HEK293 (cell line): Measurements from ENCODE around the gene CD46.

Experiments used
- CTCF ChIA-PET: fragments of 350-600 bp; formaldehyde crosslinking; extraction: SDS; loops from one replicate; lab custom pipeline; 2021; ENCODE audit warnings: antibody characterized with exemption; lab: Yijun Ruan, JAX
- POLR2A ChIA-PET: fragments of 300-600 bp; formaldehyde crosslinking; extraction: SDS; loops from one replicate; lab custom pipeline; 2020; ENCODE audit warnings: antibody characterized with exemption, inconsistent platforms; lab: Yijun Ruan, JAX
- H3K27ac ChIP-seq: fragments of 200-500 bp; sonication (Bioruptor generic); 2 replicates; pipeline ENCODE4 v1.5.1; 2014; ENCODE audit warnings: low read depth, low read length, control low read depth, inconsistent platforms; ENCODE audit errors: extremely low read depth
- H3K36me3 ChIP-seq, 2 experiments: fragments of 200-500 bp in 1 of 2; sonication (Bioruptor generic) in 1 of 2; 1 replicate in 1 of 2; 2 replicates in 1 of 2; pipeline ENCODE4 v1.5.1; 2014 to 2017; ENCODE audit warnings: inconsistent platforms in 2 of 2, low read length in 2 of 2; ENCODE audit not compliant: control insufficient read depth in 2 of 2, insufficient read depth in 1 of 2
- H3K4me1 ChIP-seq: fragments of 200-500 bp; sonication (Bioruptor generic); 2 replicates; pipeline ENCODE4 v1.5.1; 2014; ENCODE audit warnings: mild to moderate bottlenecking, low read length, inconsistent platforms; ENCODE audit not compliant: control insufficient read depth, insufficient read depth
- H3K4me3 ChIP-seq: 2 replicates; pipeline ENCODE4 v1.5.1; 2011; ENCODE audit warnings: low read depth, mild to moderate bottlenecking, control low read depth, low read length, moderate library complexity
- H3K9me3 ChIP-seq: fragments of 200-500 bp; sonication (Bioruptor generic); 2 replicates; pipeline ENCODE4 v1.5.1; 2014; ENCODE audit warnings: low read depth, low read length, inconsistent platforms; ENCODE audit not compliant: control insufficient read depth, insufficient read depth
- PRDM1 ChIP-seq: fragments of 450-650 bp; formaldehyde crosslinking; IDR thresholded peaks from 2 replicates; pipeline ENCODE4; 2016; ENCODE audit warnings: missing biosample characterization, missing genetic modification characterization
- SP2 ChIP-seq: fragments of 450-650 bp; formaldehyde crosslinking; IDR thresholded peaks from 2 replicates; pipeline ENCODE4 v1.5.1; 2016; ENCODE audit warnings: missing biosample characterization, missing genetic modification characterization
- TCF7L2 ChIP-seq: IDR thresholded peaks from 2 replicates; pipeline ENCODE4 v1.6.1; 2011; ENCODE audit warnings: low read depth, mild to moderate bottlenecking, inconsistent platforms, low read length, moderate library complexity, borderline replicate concordance
- WT1 ChIP-seq: fragments of 450-650 bp; formaldehyde crosslinking; IDR thresholded peaks from 2 replicates; pipeline ENCODE4 v1.5.1; 2016; ENCODE audit warnings: missing biosample characterization, missing genetic modification characterization
- ZBTB1 ChIP-seq: fragments of 450-650 bp; formaldehyde crosslinking; IDR thresholded peaks from 2 replicates; pipeline ENCODE4 v1.5.1; 2016; ENCODE audit warnings: missing biosample characterization, missing genetic modification characterization
- ZNF138 ChIP-seq: fragments of 450-650 bp; formaldehyde crosslinking; IDR thresholded peaks from 2 replicates; pipeline ENCODE4 v1.5.1; 2016; ENCODE audit warnings: missing biosample characterization, missing genetic modification characterization, borderline replicate concordance
- ZNF16 ChIP-seq: fragments of 450-650 bp; formaldehyde crosslinking; IDR thresholded peaks from 2 replicates; pipeline ENCODE4 v1.5.1; 2016; ENCODE audit warnings: low read depth, missing biosample characterization, missing genetic modification characterization
- ZNF175 ChIP-seq: fragments of 450-650 bp; formaldehyde crosslinking; IDR thresholded peaks from 2 replicates; pipeline ENCODE4 v1.5.1; 2016; ENCODE audit warnings: missing biosample characterization, missing genetic modification characterization
- ZNF184 ChIP-seq: fragments of 450-650 bp; IDR thresholded peaks from 2 replicates; pipeline ENCODE4 v1.5.1; 2018; ENCODE audit warnings: missing biosample characterization, mild to moderate bottlenecking, missing genetic modification characterization
- ZNF19 ChIP-seq: fragments of 450-650 bp; formaldehyde crosslinking; IDR thresholded peaks from 2 replicates; pipeline ENCODE4; 2016; ENCODE audit warnings: missing biosample characterization, missing genetic modification characterization, low read depth
- ZNF202 ChIP-seq: fragments of 450-650 bp; formaldehyde crosslinking; IDR thresholded peaks from 2 replicates; pipeline ENCODE4 v1.5.1; 2016; ENCODE audit warnings: missing biosample characterization, missing genetic modification characterization, borderline replicate concordance
- ZNF416 ChIP-seq: fragments of 450-650 bp; formaldehyde crosslinking; IDR thresholded peaks from 2 replicates; pipeline ENCODE4 v1.5.1; 2016; ENCODE audit warnings: missing biosample characterization, missing genetic modification characterization
- ZNF521 ChIP-seq: fragments of 450-650 bp; formaldehyde crosslinking; IDR thresholded peaks from 2 replicates; pipeline ENCODE4 v1.5.1; 2017; ENCODE audit warnings: missing biosample characterization, mild to moderate bottlenecking, missing genetic modification characterization
- ZNF530 ChIP-seq: fragments of 450-650 bp; formaldehyde crosslinking; IDR thresholded peaks from 2 replicates; pipeline ENCODE4 v1.5.1; 2016; ENCODE audit warnings: low read depth, missing biosample characterization, missing genetic modification characterization
- ZNF561 ChIP-seq: fragments of 450-650 bp; IDR thresholded peaks from 2 replicates; pipeline ENCODE4 v1.5.1; 2018; ENCODE audit warnings: missing biosample characterization, missing genetic modification characterization, borderline replicate concordance
- ZNF585B ChIP-seq: fragments of 450-650 bp; formaldehyde crosslinking; IDR thresholded peaks from 2 replicates; pipeline ENCODE4 v1.5.1; 2016; ENCODE audit warnings: missing biosample characterization, missing genetic modification characterization
- ZNF623 ChIP-seq: fragments of 450-650 bp; formaldehyde crosslinking; IDR thresholded peaks from 2 replicates; pipeline ENCODE4 v1.5.1; 2016; ENCODE audit warnings: missing biosample characterization, missing genetic modification characterization
- ZNF776 ChIP-seq: fragments of 450-650 bp; formaldehyde crosslinking; IDR thresholded peaks from 2 replicates; pipeline ENCODE4 v1.5.0; 2017; ENCODE audit warnings: missing biosample characterization, missing genetic modification characterization, borderline replicate concordance
- ZSCAN16 ChIP-seq: fragments of 450-650 bp; formaldehyde crosslinking; IDR thresholded peaks from 2 replicates; pipeline ENCODE4 v1.5.1; 2016; ENCODE audit warnings: missing biosample characterization, missing genetic modification characterization
- TF ChIP-seq, protein P1 (sequence below): fragments of 450-650 bp; formaldehyde crosslinking; IDR thresholded peaks from 2 replicates; pipeline ENCODE4 v1.5.1; 2016; ENCODE audit warnings: missing biosample characterization, missing genetic modification characterization
- TF ChIP-seq, protein P2 (sequence below): fragments of 450-650 bp; formaldehyde crosslinking; IDR thresholded peaks from 2 replicates; pipeline ENCODE4 v1.5.1; 2016; ENCODE audit warnings: missing biosample characterization, missing genetic modification characterization, borderline replicate concordance
- TF ChIP-seq, protein P3 (sequence below): fragments of 450-650 bp; formaldehyde crosslinking; IDR thresholded peaks from 2 replicates; pipeline ENCODE4 v1.5.1; 2016; ENCODE audit warnings: missing biosample characterization, missing genetic modification characterization
- TF ChIP-seq, protein P4 (sequence below): fragments of 450-650 bp; formaldehyde crosslinking; IDR thresholded peaks from 2 replicates; pipeline ENCODE4 v1.5.1; 2016; ENCODE audit warnings: missing biosample characterization, missing genetic modification characterization
- TF ChIP-seq, protein P5 (sequence below): fragments of 450-650 bp; formaldehyde crosslinking; IDR thresholded peaks from 2 replicates; pipeline ENCODE4 v1.5.1; 2016; ENCODE audit warnings: missing biosample characterization, missing genetic modification characterization
- TF ChIP-seq, protein P6 (sequence below): fragments of 450-650 bp; formaldehyde crosslinking; IDR thresholded peaks from 2 replicates; pipeline ENCODE4 v1.5.1; 2016; ENCODE audit warnings: missing biosample characterization, missing genetic modification characterization

Gene CD46

DNA sequence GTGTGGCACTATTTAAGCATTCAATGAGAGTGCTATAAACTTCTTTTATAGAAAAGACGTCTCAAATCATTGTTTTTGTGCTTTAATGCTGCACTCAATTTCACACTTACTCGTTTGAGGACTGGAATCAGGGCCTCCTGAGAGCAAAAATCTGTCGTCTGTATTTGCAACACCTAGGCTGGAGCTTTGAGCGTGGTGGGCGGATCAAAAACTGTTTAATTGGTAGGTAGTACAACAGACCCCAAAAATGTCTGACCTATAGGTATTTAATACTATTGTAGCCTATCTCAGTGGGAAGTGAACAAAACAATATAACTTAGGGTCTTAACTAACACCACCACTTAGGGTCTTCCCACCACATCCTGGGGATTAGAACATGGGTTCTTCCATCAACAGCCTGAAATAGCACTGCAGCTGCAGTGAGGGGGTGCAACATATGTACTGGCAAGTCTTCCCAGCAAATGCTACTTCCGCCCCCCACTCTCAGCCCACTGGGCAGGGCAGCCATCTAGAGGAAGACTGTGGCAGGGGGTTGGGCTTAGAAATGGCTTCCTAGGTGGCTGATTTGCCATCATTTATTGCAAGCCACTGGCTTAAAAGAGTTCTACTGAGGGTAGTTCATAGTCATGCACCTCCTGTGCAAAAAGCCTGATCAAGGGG lies 48.3 kb downstream of the CD46 start (continued):
- TF ChIP-seq SP2 (tag by site-specific recombination) (no peak), ZNF202 (tag by site-specific recombination) (no peak), ZNF623 (tag by site-specific recombination) (no peak), PRDM1 (tag by site-specific recombination) (no peak), WT1 (tag by site-specific recombination) (no peak), TCF7L2 (no peak), ZBTB1 (tag by site-specific recombination) (no peak), ZNF530 (tag by site-specific recombination) (no peak)
- TF ChIP-seq, protein P1, sequence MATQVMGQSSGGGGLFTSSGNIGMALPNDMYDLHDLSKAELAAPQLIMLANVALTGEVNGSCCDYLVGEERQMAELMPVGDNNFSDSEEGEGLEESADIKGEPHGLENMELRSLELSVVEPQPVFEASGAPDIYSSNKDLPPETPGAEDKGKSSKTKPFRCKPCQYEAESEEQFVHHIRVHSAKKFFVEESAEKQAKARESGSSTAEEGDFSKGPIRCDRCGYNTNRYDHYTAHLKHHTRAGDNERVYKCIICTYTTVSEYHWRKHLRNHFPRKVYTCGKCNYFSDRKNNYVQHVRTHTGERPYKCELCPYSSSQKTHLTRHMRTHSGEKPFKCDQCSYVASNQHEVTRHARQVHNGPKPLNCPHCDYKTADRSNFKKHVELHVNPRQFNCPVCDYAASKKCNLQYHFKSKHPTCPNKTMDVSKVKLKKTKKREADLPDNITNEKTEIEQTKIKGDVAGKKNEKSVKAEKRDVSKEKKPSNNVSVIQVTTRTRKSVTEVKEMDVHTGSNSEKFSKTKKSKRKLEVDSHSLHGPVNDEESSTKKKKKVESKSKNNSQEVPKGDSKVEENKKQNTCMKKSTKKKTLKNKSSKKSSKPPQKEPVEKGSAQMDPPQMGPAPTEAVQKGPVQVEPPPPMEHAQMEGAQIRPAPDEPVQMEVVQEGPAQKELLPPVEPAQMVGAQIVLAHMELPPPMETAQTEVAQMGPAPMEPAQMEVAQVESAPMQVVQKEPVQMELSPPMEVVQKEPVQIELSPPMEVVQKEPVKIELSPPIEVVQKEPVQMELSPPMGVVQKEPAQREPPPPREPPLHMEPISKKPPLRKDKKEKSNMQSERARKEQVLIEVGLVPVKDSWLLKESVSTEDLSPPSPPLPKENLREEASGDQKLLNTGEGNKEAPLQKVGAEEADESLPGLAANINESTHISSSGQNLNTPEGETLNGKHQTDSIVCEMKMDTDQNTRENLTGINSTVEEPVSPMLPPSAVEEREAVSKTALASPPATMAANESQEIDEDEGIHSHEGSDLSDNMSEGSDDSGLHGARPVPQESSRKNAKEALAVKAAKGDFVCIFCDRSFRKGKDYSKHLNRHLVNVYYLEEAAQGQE (tag by site-specific recombination) = no peak
- TF ChIP-seq, protein P2, sequence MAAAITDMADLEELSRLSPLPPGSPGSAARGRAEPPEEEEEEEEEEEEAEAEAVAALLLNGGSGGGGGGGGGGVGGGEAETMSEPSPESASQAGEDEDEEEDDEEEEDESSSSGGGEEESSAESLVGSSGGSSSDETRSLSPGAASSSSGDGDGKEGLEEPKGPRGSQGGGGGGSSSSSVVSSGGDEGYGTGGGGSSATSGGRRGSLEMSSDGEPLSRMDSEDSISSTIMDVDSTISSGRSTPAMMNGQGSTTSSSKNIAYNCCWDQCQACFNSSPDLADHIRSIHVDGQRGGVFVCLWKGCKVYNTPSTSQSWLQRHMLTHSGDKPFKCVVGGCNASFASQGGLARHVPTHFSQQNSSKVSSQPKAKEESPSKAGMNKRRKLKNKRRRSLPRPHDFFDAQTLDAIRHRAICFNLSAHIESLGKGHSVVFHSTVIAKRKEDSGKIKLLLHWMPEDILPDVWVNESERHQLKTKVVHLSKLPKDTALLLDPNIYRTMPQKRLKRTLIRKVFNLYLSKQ (tag by site-specific recombination) = no peak
- TF ChIP-seq, protein P3, sequence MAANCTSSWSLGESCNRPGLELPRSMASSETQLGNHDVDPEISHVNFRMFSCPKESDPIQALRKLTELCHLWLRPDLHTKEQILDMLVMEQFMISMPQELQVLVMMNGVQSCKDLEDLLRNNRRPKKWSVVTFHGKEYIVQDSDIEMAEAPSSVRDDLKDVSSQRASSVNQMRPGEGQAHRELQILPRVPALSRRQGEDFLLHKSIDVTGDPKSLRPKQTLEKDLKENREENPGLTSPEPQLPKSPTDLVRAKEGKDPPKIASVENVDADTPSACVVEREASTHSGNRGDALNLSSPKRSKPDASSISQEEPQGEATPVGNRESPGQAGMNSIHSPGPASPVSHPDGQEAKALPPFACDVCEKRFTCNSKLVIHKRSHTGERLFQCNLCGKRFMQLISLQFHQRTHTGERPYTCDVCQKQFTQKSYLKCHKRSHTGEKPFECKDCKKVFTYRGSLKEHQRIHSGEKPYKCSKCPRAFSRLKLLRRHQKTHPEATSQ = no peak

DNA sequence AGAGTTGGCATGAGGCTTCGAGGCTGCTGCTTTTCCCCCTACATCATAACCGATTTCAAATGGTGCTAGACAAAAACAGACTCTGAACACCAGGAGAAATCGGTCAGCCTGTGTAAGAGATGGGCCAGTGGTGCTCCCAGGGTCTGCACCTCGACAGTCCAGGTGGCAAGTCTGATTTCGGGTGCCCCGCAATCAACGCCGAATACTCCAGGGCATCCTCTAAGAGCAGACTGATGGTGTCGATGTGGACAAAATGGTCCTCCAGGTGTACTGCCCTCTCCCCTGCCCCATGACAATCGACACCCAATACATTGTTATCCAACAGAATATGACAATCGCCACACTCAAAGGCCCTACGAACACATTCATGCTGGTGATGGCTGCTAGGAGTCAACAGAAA lies 50.0 kb downstream of the CD46 start:
- no peaks in the 10 kb centered on the region for H3K9me3 ChIP-seq
- no peaks in the 10 kb centered on the region; the same call in 1 of the 2 replicates for H3K4me1 ChIP-seq
- POLR2A ChIA-PET = no interaction called here
- TF ChIP-seq ZNF561 (tag by site-specific recombination) (no peak), ZSCAN16 (tag by site-specific recombination) (no peak), ZNF16 (tag by site-specific recombination) (no peak), ZNF585B (tag by site-specific recombination) (no peak), ZNF19 (no peak), ZNF184 (tag by site-specific recombination) (no peak), ZNF138 (no peak), ZNF175 (tag by site-specific recombination) (no peak), ZNF416 (tag by site-specific recombination) (no peak), ZNF776 (no peak), ZNF521 (tag by site-specific recombination) (no peak)
- TF ChIP-seq, protein P4, sequence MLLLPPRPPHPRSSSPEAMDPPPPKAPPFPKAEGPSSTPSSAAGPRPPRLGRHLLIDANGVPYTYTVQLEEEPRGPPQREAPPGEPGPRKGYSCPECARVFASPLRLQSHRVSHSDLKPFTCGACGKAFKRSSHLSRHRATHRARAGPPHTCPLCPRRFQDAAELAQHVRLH (tag by site-specific recombination) = no peak
- TF ChIP-seq, protein P5, sequence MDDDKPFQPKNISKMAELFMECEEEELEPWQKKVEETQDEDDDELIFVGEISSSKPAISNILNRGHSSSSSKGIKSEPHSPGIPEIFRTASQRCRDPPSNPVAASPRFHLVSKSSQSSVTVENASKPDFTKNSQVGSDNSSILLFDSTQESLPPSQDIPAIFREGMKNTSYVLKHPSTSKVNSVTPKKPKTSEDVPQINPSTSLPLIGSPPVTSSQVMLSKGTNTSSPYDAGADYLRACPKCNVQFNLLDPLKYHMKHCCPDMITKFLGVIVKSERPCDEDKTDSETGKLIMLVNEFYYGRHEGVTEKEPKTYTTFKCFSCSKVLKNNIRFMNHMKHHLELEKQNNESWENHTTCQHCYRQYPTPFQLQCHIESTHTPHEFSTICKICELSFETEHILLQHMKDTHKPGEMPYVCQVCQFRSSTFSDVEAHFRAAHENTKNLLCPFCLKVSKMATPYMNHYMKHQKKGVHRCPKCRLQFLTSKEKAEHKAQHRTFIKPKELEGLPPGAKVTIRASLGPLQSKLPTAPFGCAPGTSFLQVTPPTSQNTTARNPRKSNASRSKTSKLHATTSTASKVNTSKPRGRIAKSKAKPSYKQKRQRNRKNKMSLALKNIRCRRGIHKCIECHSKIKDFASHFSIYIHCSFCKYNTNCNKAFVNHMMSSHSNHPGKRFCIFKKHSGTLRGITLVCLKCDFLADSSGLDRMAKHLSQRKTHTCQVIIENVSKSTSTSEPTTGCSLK (tag by site-specific recombination) = no peak
- TF ChIP-seq, protein P6, sequence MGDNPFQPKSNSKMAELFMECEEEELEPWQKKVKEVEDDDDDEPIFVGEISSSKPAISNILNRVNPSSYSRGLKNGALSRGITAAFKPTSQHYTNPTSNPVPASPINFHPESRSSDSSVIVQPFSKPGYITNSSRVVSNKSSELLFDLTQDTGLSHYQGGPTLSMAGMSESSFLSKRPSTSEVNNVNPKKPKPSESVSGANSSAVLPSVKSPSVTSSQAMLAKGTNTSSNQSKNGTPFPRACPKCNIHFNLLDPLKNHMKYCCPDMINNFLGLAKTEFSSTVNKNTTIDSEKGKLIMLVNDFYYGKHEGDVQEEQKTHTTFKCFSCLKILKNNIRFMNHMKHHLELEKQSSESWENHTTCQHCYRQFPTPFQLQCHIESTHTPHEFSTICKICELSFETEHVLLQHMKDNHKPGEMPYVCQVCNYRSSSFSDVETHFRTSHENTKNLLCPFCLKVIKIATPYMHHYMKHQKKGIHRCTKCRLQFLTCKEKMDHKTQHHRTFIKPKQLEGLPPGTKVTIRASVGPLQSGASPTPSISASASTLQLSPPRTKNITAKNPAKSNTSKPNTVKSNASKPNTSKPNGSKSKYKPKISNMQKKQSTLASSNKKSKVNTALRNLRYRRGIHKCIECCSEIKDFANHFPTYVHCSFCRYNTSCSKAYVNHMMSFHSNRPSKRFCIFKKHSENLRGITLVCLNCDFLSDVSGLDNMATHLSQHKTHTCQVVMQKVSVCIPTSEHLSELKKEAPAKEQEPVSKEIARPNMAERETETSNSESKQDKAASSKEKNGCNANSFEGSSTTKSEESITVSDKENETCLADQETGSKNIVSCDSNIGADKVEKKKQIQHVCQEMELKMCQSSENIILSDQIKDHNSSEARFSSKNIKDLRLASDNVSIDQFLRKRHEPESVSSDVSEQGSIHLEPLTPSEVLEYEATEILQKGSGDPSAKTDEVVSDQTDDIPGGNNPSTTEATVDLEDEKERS = no peak
- CTCF ChIA-PET = no interaction called here
- H3K27ac ChIP-seq = no peak overlapping the region
- H3K4me3 ChIP-seq = no peak overlapping the region
- H3K36me3 ChIP-seq = peaks cover 0 to 46% of the 10 kb centered on the region in 2 experiments; a peak in 2 of 3 replicates
